Fibroblast of lung (primary cell): ENCODE data around the gene VWF.

ENCODE experiments used
- EZH2 ChIP-seq: IDR thresholded peaks from 2 replicates; pipeline ENCODE4 v1.5.1; 2012; ENCODE audit warnings: low read length, control low read depth, mild to moderate bottlenecking; ENCODE audit errors: missing control alignments
- TF ChIP-seq, protein P1 (sequence below), 2 donors: IDR thresholded peaks in 1 of 2; conservative IDR thresholded peaks in 1 of 2; 1 replicate in 1 of 2; 2 replicates in 1 of 2; pipeline ENCODE4 v1.5.1; 2011 to 2012; ENCODE audit warnings: low read length in 2 of 2, control low read depth in 1 of 2, inconsistent platforms in 1 of 2, low read depth in 1 of 2, mild to moderate bottlenecking in 1 of 2

DNA sequence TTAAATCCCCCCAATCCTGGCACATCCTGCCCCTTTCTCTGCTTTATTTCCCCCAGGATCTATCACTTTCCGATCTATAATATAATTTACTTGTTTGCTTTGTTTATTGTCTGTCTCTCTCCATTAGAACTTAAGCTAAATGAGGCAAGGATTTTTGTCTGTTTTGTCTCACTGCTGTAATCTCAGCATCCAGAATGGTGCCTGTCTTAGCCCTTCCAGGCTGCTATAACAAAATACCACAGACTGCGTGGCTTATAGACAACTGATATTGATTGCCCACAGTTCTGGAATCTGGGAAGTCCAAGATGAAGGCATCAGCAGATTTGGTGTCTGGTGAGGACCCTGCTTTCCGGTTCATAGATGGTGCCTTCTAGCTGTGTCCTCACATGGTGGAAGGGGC lies 65.2 kb downstream of the VWF start:
- TF ChIP-seq, protein P1, sequence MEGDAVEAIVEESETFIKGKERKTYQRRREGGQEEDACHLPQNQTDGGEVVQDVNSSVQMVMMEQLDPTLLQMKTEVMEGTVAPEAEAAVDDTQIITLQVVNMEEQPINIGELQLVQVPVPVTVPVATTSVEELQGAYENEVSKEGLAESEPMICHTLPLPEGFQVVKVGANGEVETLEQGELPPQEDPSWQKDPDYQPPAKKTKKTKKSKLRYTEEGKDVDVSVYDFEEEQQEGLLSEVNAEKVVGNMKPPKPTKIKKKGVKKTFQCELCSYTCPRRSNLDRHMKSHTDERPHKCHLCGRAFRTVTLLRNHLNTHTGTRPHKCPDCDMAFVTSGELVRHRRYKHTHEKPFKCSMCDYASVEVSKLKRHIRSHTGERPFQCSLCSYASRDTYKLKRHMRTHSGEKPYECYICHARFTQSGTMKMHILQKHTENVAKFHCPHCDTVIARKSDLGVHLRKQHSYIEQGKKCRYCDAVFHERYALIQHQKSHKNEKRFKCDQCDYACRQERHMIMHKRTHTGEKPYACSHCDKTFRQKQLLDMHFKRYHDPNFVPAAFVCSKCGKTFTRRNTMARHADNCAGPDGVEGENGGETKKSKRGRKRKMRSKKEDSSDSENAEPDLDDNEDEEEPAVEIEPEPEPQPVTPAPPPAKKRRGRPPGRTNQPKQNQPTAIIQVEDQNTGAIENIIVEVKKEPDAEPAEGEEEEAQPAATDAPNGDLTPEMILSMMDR (conservative IDR thresholded peaks at IDR 0.05 in 1 of 2, IDR thresholded peaks at IDR 0.05 in 1 of 2; ENCODE audit: low read depth in 1 of 2, low read length in 2 of 2), result no peak
- TF ChIP-seq EZH2, result no peak
